K562 (cell line): ENCODE data around the gene PJA1. TPM values are rescaled to one million over a fixed set of nuclear protein-coding genes. Genes with fewer than 3 reads are reported as not detected.

Experiments used
- ATAC-seq: fragments of 200-7000 bp; cut with Tn5 transposase; 3 replicates; pipeline ENCODE4 v1.9.1; 2020; ENCODE audit warnings: moderate library complexity
- BruUV-seq: library from RNA; stranded (reverse); fragments of 400-500 nt; replicated peaks from 2 replicates; lab custom pipeline; 2021; lab: Mats Ljungman, UMichigan
- CTCF ChIA-PET: fragments of 300-600 bp; formaldehyde crosslinking; extraction: SDS; loops from one replicate; lab custom pipeline; 2021; ENCODE audit warnings: low intra/inter-chr PET ratio; lab: Yijun Ruan, JAX
- POLR2A ChIA-PET: fragments of 300-600, 350-650 bp; sonication (Branson Sonifier 250); formaldehyde crosslinking; extraction: SDS; loops from one replicate; lab custom pipeline; 2021; ENCODE audit warnings: antibody characterized with exemption, inconsistent platforms; lab: Yijun Ruan, JAX
- DNase-seq, 4 experiments: peaks; one replicate each; pipeline versions ENCODE4 v3.0.0 to v3.0.0-alpha.2; 2011 to 2018; ENCODE audit warnings: low spot score in 3 of 4, mixed read lengths in 3 of 4; ENCODE audit errors: extremely low read depth in 1 of 4
- FAIRE-seq: peaks from 2 replicates; lab custom pipeline; 2011; peaks lifted over from hg19 to GRCh38; lab: Jason Lieb, UNC
- H2AFZ ChIP-seq: 2 replicates; pipeline ENCODE4 v1.6.0; 2011; ENCODE audit warnings: low read depth, low read length, control low read depth, inconsistent platforms
- H3K27ac ChIP-seq: fragments of 200-600 bp; 3 replicates; pipeline ENCODE4 v1.8.0; 2011; ENCODE audit warnings: low read depth, mild to moderate bottlenecking, control low read depth, inconsistent platforms, low read length, moderate library complexity, mixed read lengths; ENCODE audit errors: extremely low read depth
- H3K27me3 ChIP-seq, 2 experiments: fragments of 300-600 bp in 1 of 2; 2 replicates in 1 of 2; 3 replicates in 1 of 2; pipeline versions ENCODE4 v1.6.0 to v1.8.0; 2011; ENCODE audit warnings: inconsistent platforms in 2 of 2, low read length in 2 of 2, mild to moderate bottlenecking in 1 of 2, mixed read lengths in 1 of 2, moderate library complexity in 1 of 2; ENCODE audit not compliant: control insufficient read depth in 2 of 2, insufficient read depth in 2 of 2
- H3K36me3 ChIP-seq: fragments of 300-600 bp; 3 replicates; pipeline ENCODE4 v1.8.0; 2011; ENCODE audit warnings: mild to moderate bottlenecking, low read length, inconsistent platforms; ENCODE audit not compliant: control insufficient read depth, insufficient read depth
- H3K4me1 ChIP-seq, 2 experiments: fragments of 200-600 bp in 1 of 2; replicated peaks in 1 of 2; 2 replicates in 1 of 2; 3 replicates in 1 of 2; pipeline versions ENCODE4 v1.5.1 to v1.8.0; 2011; ENCODE audit warnings: inconsistent platforms in 2 of 2, low read length in 2 of 2, mild to moderate bottlenecking in 1 of 2, mixed read lengths in 1 of 2, moderate library complexity in 1 of 2; ENCODE audit not compliant: control insufficient read depth in 2 of 2, insufficient read depth in 2 of 2
- H3K4me2 ChIP-seq: 2 replicates; pipeline ENCODE4 v1.6.1; 2011; ENCODE audit warnings: low read length, control low read depth, inconsistent platforms, mixed read lengths; ENCODE audit not compliant: insufficient read depth
- H3K4me3 ChIP-seq: fragments of 200-600 bp; sonication (generic), shearing (Covaris generic); 2 replicates; pipeline ENCODE4 v1.5.1; 2016; ENCODE audit warnings: control low read depth, inconsistent platforms
- H3K79me2 ChIP-seq: fragments of 200-600 bp; 3 replicates; pipeline ENCODE4 v1.8.0; 2011; ENCODE audit warnings: low read length, inconsistent platforms; ENCODE audit not compliant: control insufficient read depth, insufficient read depth
- H3K9ac ChIP-seq, 2 experiments: 2 replicates each; pipeline versions ENCODE4 v1.6.0 to v1.6.1; 2011; ENCODE audit warnings: low read depth in 2 of 2, low read length in 2 of 2, control low read depth in 1 of 2, inconsistent platforms in 1 of 2, mild to moderate bottlenecking in 1 of 2, mixed read lengths in 1 of 2; ENCODE audit not compliant: insufficient read depth in 1 of 2
- H3K9me1 ChIP-seq: one replicate; pipeline ENCODE4 v1.6.0; 2011; ENCODE audit warnings: inconsistent platforms, mild to moderate bottlenecking, low read length, moderate library complexity; ENCODE audit not compliant: control insufficient read depth, insufficient read depth
- H3K9me3 ChIP-seq: replicated peaks from 2 replicates; pipeline ENCODE4 v1.5.1; 2011; ENCODE audit warnings: low read depth, low read length, inconsistent platforms; ENCODE audit not compliant: control insufficient read depth, insufficient read depth
- H4K20me1 ChIP-seq: replicated peaks from 2 replicates; pipeline ENCODE4 v1.6.1; 2011; ENCODE audit warnings: low read length, inconsistent platforms, mixed read lengths; ENCODE audit not compliant: control insufficient read depth, insufficient read depth
- CTBP1 ChIP-seq: fragments of 450-650 bp; IDR thresholded peaks from 2 replicates; pipeline ENCODE4 v1.6.1; 2016; ENCODE audit warnings: borderline replicate concordance
- HIVEP1 ChIP-seq: fragments of 250-450 bp; sonication (Bioruptor Pico); IDR thresholded peaks from 2 replicates; pipeline ENCODE4 v1.4.0; 2020; ENCODE audit warnings: mild to moderate bottlenecking
- JUND ChIP-seq, 2 experiments: IDR thresholded peaks; 2 replicates in 1 of 2; 3 replicates in 1 of 2; pipeline ENCODE4 v1.6.1; 2011; ENCODE audit warnings: borderline replicate concordance in 2 of 2, low read depth in 2 of 2, low read length in 2 of 2, improper control_type of control experiment in 1 of 2, missing biosample characterization in 1 of 2, missing genetic modification characterization in 1 of 2, missing genetic modification reagents in 1 of 2
- KDM5B ChIP-seq: fragments of 200-600 bp; sonication (generic); IDR thresholded peaks from 2 replicates; pipeline ENCODE4 v1.6.1; 2012; ENCODE audit warnings: low read depth, mild to moderate bottlenecking, moderate library complexity, low read length, control low read depth, inconsistent platforms; ENCODE audit not compliant: insufficient replicate concordance
- MTA1 ChIP-seq: fragments of 450-650 bp; IDR thresholded peaks from 2 replicates; pipeline ENCODE4 v1.6.1; 2017; ENCODE audit warnings: borderline replicate concordance
- MXD1 ChIP-seq: fragments of 250-450 bp; sonication (Bioruptor Pico); IDR thresholded peaks from 2 replicates; pipeline ENCODE4 v1.8.0; 2021; ENCODE audit warnings: borderline replicate concordance, mild to moderate bottlenecking, moderate library complexity; ENCODE audit not compliant: poor library complexity, severe bottlenecking
- NCOA1 ChIP-seq: fragments of 450-650 bp; IDR thresholded peaks from 2 replicates; pipeline ENCODE4 v1.6.1; 2016; ENCODE audit warnings: low read depth
- NEUROD1 ChIP-seq: fragments of 150-350 bp; IDR thresholded peaks from 2 replicates; pipeline ENCODE4 v1.6.1; 2014; ENCODE audit warnings: borderline replicate concordance, low read length, low read depth; ENCODE audit not compliant: partially characterized antibody
- NFIC ChIP-seq: fragments of 450-650 bp; IDR thresholded peaks from 2 replicates; pipeline ENCODE4 v1.6.1; 2017; ENCODE audit warnings: mild to moderate bottlenecking, inconsistent platforms
- NFXL1 ChIP-seq: fragments of 450-650 bp; formaldehyde crosslinking; IDR thresholded peaks from 2 replicates; pipeline ENCODE4 v1.4.0; 2021; ENCODE audit warnings: mild to moderate bottlenecking
- TCF7L2 ChIP-seq: fragments of 150-350 bp; IDR thresholded peaks from 2 replicates; pipeline ENCODE4 v1.6.1; 2016; ENCODE audit warnings: low read depth, mild to moderate bottlenecking, low read length, moderate library complexity
- YY1 ChIP-seq, 3 experiments: IDR thresholded peaks; 2 replicates each; pipeline ENCODE4 v1.6.1; 2011; ENCODE audit warnings: low read length in 2 of 3, mild to moderate bottlenecking in 2 of 3, moderate library complexity in 2 of 3, borderline replicate concordance in 1 of 3, control low read depth in 1 of 3, low read depth in 1 of 3; ENCODE audit not compliant: insufficient read depth in 3 of 3, insufficient replicate concordance in 2 of 3, control insufficient read depth in 1 of 3, insufficient read length in 1 of 3; ENCODE audit errors: extremely low read depth in 1 of 3
- WGBS: fragments of 100-300 bp; shearing (Covaris generic); methylation state at CpG from one replicate; pipeline ENCODE4 v1.1.6; 2016; ENCODE audit warnings: low coverage, mixed read lengths; ENCODE audit not compliant: insufficient coverage; ENCODE audit errors: missing lambda C conversion rate; 5-methylcytosine and 5-hydroxymethylcytosine counted together
- in situ Hi-C: fragments of 300-500 bp; cut with MboI; formaldehyde crosslinking; loops from 4 replicates; pipeline ENCODE4 v1.15.0; 2018; ENCODE audit warnings: inconsistent platforms, mixed read lengths
- intact Hi-C: fragments of 100-400 bp; cut with micrococcal nuclease; formaldehyde crosslinking; loops from 2 replicates; pipeline ENCODE4 v1.14.2; 2022
- polyA plus RNA-seq, 8 experiments: library from polyadenylated mRNA; depleted of rRNA in 4 of 8; stranded (reverse) in 5 of 8; unstranded in 3 of 8; fragments of >200 nt; fragmentation: Nextera tagmentation in 2 of 8; fragmentation: Illumina TruSeq in 1 of 8; extraction: Ambion mirVana in 2 of 8; extraction: Trizol in 1 of 8; gene quantifications; 2 replicates each; pipeline versions ENCODE4 v1.2.1 to v1.2.3, GENCODE V29; 2011 to 2014; ENCODE audit warnings: inconsistent platforms in 1 of 8, missing spikeins in 1 of 8
- total RNA-seq, 7 experiments: library from RNA; depleted of rRNA in 6 of 7; stranded (reverse); fragments of >200 nt in 6 of 7; fragmentation: Illumina TruSeq in 2 of 7; extraction: Trizol in 2 of 7; gene quantifications; 2 replicates each; pipeline versions ENCODE4 v1.2.1 to v1.2.3, GENCODE V29; 2011 to 2021; ENCODE audit warnings: low replicate concordance in 1 of 7
- TF ChIP-seq, protein P1 (sequence below), 2 experiments: fragments of 200-800 bp in 1 of 2; sonication (Bioruptor generic) in 1 of 2; sonication (generic) in 1 of 2; formaldehyde crosslinking in 1 of 2; IDR thresholded peaks in 1 of 2; conservative IDR thresholded peaks in 1 of 2; 2 replicates each; pipeline versions ENCODE4 v1.5.0 to v1.6.1; 2016 to 2020; ENCODE audit warnings: missing compliant biosample characterization in 1 of 2, missing genetic modification characterization in 1 of 2, missing genetic modification reagents in 1 of 2

PJA1 gene
- total and polyA plus RNA-seq, 9 of the 15 experiments (the other 6 are each of a cell fraction or from before 2014, with no cell fraction given) = 1.6 to 6.0 (median 4.0) TPM

DNA sequence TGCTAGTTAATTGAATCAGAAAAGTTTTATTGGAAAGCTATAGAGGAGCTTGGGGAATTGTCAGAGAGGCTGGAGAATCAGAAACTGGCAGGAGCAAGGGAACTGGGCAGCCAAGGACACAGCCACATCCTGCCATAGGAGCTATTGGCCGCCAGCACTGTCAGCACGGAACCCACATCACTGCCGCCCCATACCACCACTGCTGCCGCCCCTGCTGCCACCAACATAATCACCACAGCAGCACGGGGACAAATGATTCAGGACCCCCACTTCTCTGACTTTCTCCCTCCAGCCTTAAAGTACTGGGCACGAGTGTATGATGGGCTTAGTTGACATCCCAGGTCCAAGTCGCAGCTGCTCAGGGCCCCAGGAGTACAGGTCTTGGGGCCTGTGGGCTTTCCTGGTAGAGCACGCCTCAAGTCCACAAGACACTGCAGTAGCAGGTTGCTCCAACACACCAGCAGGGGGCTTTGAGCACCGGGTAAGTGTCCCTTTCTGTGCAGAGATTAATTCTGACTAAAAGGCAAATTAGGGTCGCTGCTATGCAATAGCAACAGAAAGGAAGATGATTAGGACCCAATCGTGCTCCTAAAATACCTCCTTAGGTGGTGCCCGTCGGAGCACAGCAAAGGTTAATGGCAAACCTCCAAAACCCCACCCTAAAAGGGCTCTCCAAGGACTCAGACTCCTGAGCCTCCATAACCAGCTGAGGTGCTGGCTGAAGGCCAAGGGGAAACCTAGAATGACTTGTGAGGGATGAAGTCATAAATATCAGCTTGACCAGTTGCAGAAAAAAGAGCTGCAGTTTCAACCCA is 6.9 kb downstream of the PJA1 start (continued):
- TF ChIP-seq NFIC (peak; percentile 87), TCF7L2 (no peak), MTA1 (no peak), KDM5B (no peak), MXD1 (CRISPR knock-in tag) (no peak), YY1 (IDR thresholded peaks at IDR 0.05; ENCODE audit: borderline replicate concordance in 1 of 3, control insufficient read depth in 1 of 3, extremely low read depth in 1 of 3, insufficient read depth in 3 of 3, insufficient read length in 1 of 3, insufficient replicate concordance in 2 of 3, low read depth in 1 of 3, low read length in 2 of 3) (no peak)

- no peak for FAIRE-seq
- BruUV-seq = no TSS peak
- no peaks in the 10 kb centered on the region for H3K9me1 ChIP-seq
- no peak overlapping the region for H3K4me3 ChIP-seq
- H4K20me1 ChIP-seq = no peaks in the 10 kb centered on the region
- DNase-seq = no peak
- H3K79me2 ChIP-seq = no peaks in the 10 kb centered on the region
- no peaks in the 10 kb centered on the region for H3K9me3 ChIP-seq
- intact Hi-C loops = no loop called here
- in situ Hi-C loops = no loop called here
- no peak for ATAC-seq
- POLR2A ChIA-PET = interaction anchor here (0.6 kb wide), 2 partner anchors 128 to 252 kb away, joined by 3 to 4 read pairs; no protein-coding TSS in a partner anchor
- no peak overlapping the region for H3K9ac ChIP-seq
- CTCF ChIA-PET = no interaction called here
- no peaks in the 10 kb centered on the region for H3K4me1 ChIP-seq
- no peak overlapping the region for H2AFZ ChIP-seq
- H3K4me2 ChIP-seq = no peak overlapping the region
- no peaks in the 10 kb centered on the region for H3K36me3 ChIP-seq
- WGBS = 16% methylated on average over 2 of the region's 5 CpGs
- no peak overlapping the region for H3K27ac ChIP-seq
- H3K27me3 ChIP-seq = peaks cover 0 to under 1% of the 10 kb centered on the region in 2 experiments; a peak in 1 of 5 replicates
- TF ChIP-seq JUND (IDR thresholded peaks at IDR 0.05; ENCODE audit: borderline replicate concordance, low read depth, low read length) = no peak
- TF ChIP-seq JUND (tag; IDR thresholded peaks at IDR 0.05; ENCODE audit: borderline replicate concordance, low read depth, low read length) = no peak
- no peak for TF ChIP-seq NFXL1
- TF ChIP-seq, protein P1, sequence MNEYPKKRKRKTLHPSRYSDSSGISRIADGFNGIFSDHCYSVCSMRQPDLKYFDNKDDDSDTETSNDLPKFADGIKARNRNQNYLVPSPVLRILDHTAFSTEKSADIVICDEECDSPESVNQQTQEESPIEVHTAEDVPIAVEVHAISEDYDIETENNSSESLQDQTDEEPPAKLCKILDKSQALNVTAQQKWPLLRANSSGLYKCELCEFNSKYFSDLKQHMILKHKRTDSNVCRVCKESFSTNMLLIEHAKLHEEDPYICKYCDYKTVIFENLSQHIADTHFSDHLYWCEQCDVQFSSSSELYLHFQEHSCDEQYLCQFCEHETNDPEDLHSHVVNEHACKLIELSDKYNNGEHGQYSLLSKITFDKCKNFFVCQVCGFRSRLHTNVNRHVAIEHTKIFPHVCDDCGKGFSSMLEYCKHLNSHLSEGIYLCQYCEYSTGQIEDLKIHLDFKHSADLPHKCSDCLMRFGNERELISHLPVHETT (CRISPR knock-in tag; conservative IDR thresholded peaks at IDR 0.05 in 1 of 2, IDR thresholded peaks at IDR 0.05 in 1 of 2) = no peak
- no peak for TF ChIP-seq HIVEP1 (CRISPR knock-in tag)
- TF ChIP-seq NEUROD1 = no peak
- no peak for TF ChIP-seq CTBP1
- TF ChIP-seq NCOA1 = no peak
Measured at GRCh38 chrX:69156638-69157037, 8.6 kb downstream of the PJA1 start.
